Loucy (cell line): ENCODE data around the gene CAMK1D.

Experiments
- H2AFZ ChIP-seq: fragments of 200-600 bp; sonication (generic); 2 replicates; pipeline ENCODE4 v1.6.0; 2016; ENCODE audit warnings: antibody characterized with exemption, mild to moderate bottlenecking, low read length, moderate library complexity
- H3F3A ChIP-seq: fragments of 200-600 bp; 2 replicates; pipeline ENCODE4 v1.6.0; 2016; ENCODE audit warnings: antibody characterized with exemption, low read depth, mild to moderate bottlenecking
- H3K27me3 ChIP-seq: fragments of 200-600 bp; sonication (generic); 2 replicates; pipeline ENCODE4 v1.6.1; 2014; ENCODE audit warnings: low read length, mild to moderate bottlenecking; ENCODE audit not compliant: insufficient read depth, poor library complexity, severe bottlenecking
- H3K36me3 ChIP-seq: fragments of 200-600 bp; sonication (generic); 2 replicates; pipeline ENCODE4 v1.6.1; 2016; ENCODE audit warnings: low read length; ENCODE audit not compliant: insufficient read depth
- H3K4me1 ChIP-seq: fragments of 200-600 bp; sonication (generic); 2 replicates; pipeline ENCODE4 v1.5.1; 2014; ENCODE audit warnings: low read length, mild to moderate bottlenecking; ENCODE audit not compliant: insufficient read depth, poor library complexity, severe bottlenecking
- H3K4me2 ChIP-seq: fragments of 200-600 bp; sonication (generic); 2 replicates; pipeline ENCODE4 v1.6.0; 2014; ENCODE audit warnings: antibody characterized with exemption, low read length, low read depth, mild to moderate bottlenecking; ENCODE audit not compliant: poor library complexity, severe bottlenecking
- H3K4me3 ChIP-seq: fragments of 200-600 bp; sonication (generic); 2 replicates; pipeline ENCODE4 v1.5.1; 2014; ENCODE audit warnings: low read length, mild to moderate bottlenecking, mixed read lengths; ENCODE audit not compliant: poor library complexity, severe bottlenecking
- H3K79me2 ChIP-seq: fragments of 200-600 bp; sonication (generic); 2 replicates; pipeline ENCODE4 v1.6.1; 2014; ENCODE audit warnings: low read length; ENCODE audit not compliant: insufficient read depth
- H3K9ac ChIP-seq: fragments of 200-600 bp; sonication (generic); 2 replicates; pipeline ENCODE4 v1.6.0; 2014; ENCODE audit warnings: mild to moderate bottlenecking, low read depth, low read length, moderate library complexity; ENCODE audit not compliant: poor library complexity, severe bottlenecking
- H3K9me2 ChIP-seq: fragments of 200-600 bp; sonication (generic); replicated peaks from 2 replicates; pipeline ENCODE4 v1.6.1; 2016; ENCODE audit warnings: low read depth, low read length, mixed read lengths
- H3K9me3 ChIP-seq: fragments of 200-600 bp; sonication (generic); 2 replicates; pipeline ENCODE4 v1.6.1; 2014; ENCODE audit warnings: mild to moderate bottlenecking, antibody characterized with exemption, low read length, low read depth; ENCODE audit not compliant: insufficient read depth
- H4K20me1 ChIP-seq: fragments of 200-600 bp; sonication (generic); 2 replicates; pipeline ENCODE4 v1.6.0; 2014; ENCODE audit warnings: antibody characterized with exemption, low read length, mild to moderate bottlenecking; ENCODE audit not compliant: insufficient read depth, poor library complexity, severe bottlenecking
- EZH2phosphoT487 ChIP-seq: fragments of 200-600 bp; IDR thresholded peaks from 2 replicates; pipeline ENCODE4 v1.6.1; 2018; ENCODE audit warnings: antibody characterized with exemption, mild to moderate bottlenecking, moderate library complexity, borderline replicate concordance
- TF ChIP-seq, protein P1 (sequence below): fragments of 200-600 bp; sonication (generic); conservative IDR thresholded peaks from 2 replicates; pipeline ENCODE4 v1.5.1; 2014; ENCODE audit warnings: mild to moderate bottlenecking, antibody characterized with exemption, low read length

CAMK1D gene

GRCh38 chr10:12700557-12700874, 351.2 kb downstream of the CAMK1D start:
- Histone ChIP-seq H4K20me1 (no peaks in the 10 kb centered on the region), H3K36me3 (no peaks in the 10 kb centered on the region), H3K4me3 (no peak overlapping the region), H3K4me1 (no peaks in the 10 kb centered on the region), H3K9me3 (no peaks in the 10 kb centered on the region; the same call in 1 of the 2 replicates), H3K27me3 (no peaks in the 10 kb centered on the region), H3K9ac (no peak overlapping the region), H3F3A (no peaks in the 10 kb centered on the region), H2AFZ (no peak overlapping the region), H3K4me2 (no peak overlapping the region), H3K79me2 (no peaks in the 10 kb centered on the region), H3K9me2 (no peaks in the 10 kb centered on the region)
- TF ChIP-seq, protein P1, sequence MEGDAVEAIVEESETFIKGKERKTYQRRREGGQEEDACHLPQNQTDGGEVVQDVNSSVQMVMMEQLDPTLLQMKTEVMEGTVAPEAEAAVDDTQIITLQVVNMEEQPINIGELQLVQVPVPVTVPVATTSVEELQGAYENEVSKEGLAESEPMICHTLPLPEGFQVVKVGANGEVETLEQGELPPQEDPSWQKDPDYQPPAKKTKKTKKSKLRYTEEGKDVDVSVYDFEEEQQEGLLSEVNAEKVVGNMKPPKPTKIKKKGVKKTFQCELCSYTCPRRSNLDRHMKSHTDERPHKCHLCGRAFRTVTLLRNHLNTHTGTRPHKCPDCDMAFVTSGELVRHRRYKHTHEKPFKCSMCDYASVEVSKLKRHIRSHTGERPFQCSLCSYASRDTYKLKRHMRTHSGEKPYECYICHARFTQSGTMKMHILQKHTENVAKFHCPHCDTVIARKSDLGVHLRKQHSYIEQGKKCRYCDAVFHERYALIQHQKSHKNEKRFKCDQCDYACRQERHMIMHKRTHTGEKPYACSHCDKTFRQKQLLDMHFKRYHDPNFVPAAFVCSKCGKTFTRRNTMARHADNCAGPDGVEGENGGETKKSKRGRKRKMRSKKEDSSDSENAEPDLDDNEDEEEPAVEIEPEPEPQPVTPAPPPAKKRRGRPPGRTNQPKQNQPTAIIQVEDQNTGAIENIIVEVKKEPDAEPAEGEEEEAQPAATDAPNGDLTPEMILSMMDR: no peak
- no peak for TF ChIP-seq EZH2phosphoT487

- Histone ChIP-seq H3K9ac (no peak overlapping the region), H3K79me2 (no peaks in the 10 kb centered on the region), H3K4me3 (no peak overlapping the region), H3K27me3 (no peaks in the 10 kb centered on the region), H3K4me2 (no peak overlapping the region), H3K9me2 (no peaks in the 10 kb centered on the region), H4K20me1 (no peaks in the 10 kb centered on the region), H3K36me3 (no peaks in the 10 kb centered on the region), H3K4me1 (no peaks in the 10 kb centered on the region), H2AFZ (no peak overlapping the region), H3F3A (no peaks in the 10 kb centered on the region), H3K9me3 (no peaks in the 10 kb centered on the region; the same call in 1 of the 2 replicates)
- no peak for TF ChIP-seq EZH2phosphoT487
- TF ChIP-seq, protein P1: no peak
Observed at GRCh38 chr10:12701696-12702095, 352.3 kb downstream of the CAMK1D start.

DNA sequence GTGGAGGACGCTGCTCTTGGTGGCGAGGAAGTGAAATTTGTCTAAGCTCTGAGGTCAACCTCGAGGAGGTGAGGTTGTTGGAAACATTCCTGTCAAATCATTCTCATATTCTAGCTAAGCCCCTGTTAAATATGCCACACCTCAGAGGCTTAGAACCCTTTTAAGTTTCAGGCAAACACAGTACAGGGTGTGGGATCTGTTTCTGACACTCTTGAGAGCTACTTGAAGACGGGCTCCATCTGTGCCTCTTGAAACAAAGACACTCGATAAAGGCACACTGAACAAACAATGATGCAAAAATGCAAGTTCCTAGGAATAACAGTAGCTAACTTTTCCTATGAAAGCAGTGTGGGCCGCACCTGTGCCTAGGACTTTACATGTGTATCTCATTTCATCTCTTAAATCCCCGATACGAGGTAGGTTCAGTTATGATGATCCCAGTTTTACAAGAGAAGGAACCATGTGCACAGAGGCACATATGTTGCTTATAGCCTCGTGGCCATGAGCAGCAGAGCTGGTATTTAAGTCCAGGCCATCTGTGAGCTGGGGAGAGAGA, 352.9 kb downstream of the CAMK1D start:
- no peaks in the 10 kb centered on the region for H3F3A ChIP-seq
- no peaks in the 10 kb centered on the region for H3K9me2 ChIP-seq
- no peaks in the 10 kb centered on the region for H3K27me3 ChIP-seq
- H3K79me2 ChIP-seq: no peaks in the 10 kb centered on the region
- no peak overlapping the region for H3K4me3 ChIP-seq
- H3K9me3 ChIP-seq: no peaks in the 10 kb centered on the region; the same call in 1 of the 2 replicates
- TF ChIP-seq, protein P1: no peak
- TF ChIP-seq EZH2phosphoT487: no peak
- H4K20me1 ChIP-seq: no peaks in the 10 kb centered on the region
- H3K36me3 ChIP-seq: no peaks in the 10 kb centered on the region
- H3K4me1 ChIP-seq: no peaks in the 10 kb centered on the region
- H3K9ac ChIP-seq: no peak overlapping the region
- no peak overlapping the region for H3K4me2 ChIP-seq
- H2AFZ ChIP-seq: no peak overlapping the region
